Stimulated activated CD8-positive, alpha-beta memory T cell treated with anti-CD3 and anti-CD28 coated beads, Interleukin-2, amount 100 ng/mL, for 1 hour (primary cell): Measurements from ENCODE around the gene LMAN2L.

Source experiments
- DNase-seq, 2 donors: peaks; one replicate each; pipeline ENCODE4 v3.0.0-alpha.2; 2020; ENCODE audit warnings: low read depth in 2 of 2

Gene LMAN2L

GRCh38 chr2:96760036-96760985 lies 20.4 kb upstream of the LMAN2L start, which contains the start of gene CNNM4:
CNNM4 (plus strand) TSS chr2:96760902; CDS start chr2:96761000, 98 bp downstream.
- peak; percentile 82 to 86 for DNase-seq

GRCh38 chr2:96759548-96759947 lies 19.7 kb upstream of the LMAN2L start:
- no peak for DNase-seq

GRCh38 chr2:96758987-96759386 lies 19.1 kb upstream of the LMAN2L start:
- DNase-seq: no peak

GRCh38 chr2:96757477-96757860 lies 17.6 kb upstream of the LMAN2L start:
- DNase-seq: no peak

GRCh38 chr2:96756788-96757476 lies 17.1 kb upstream of the LMAN2L start:
- DNase-seq: no peak

- DNase-seq: no peak
These were observed 14.5 kb upstream of the LMAN2L start for GRCh38 chr2:96754317-96754716.

- DNase-seq: no peak
These were observed 13.9 kb upstream of the LMAN2L start for GRCh38 chr2:96753661-96754282.

GRCh38 chr2:96751800-96752199 lies 11.9 kb upstream of the LMAN2L start:
- no peak for DNase-seq

- no peak for DNase-seq
These were observed 7.3 kb upstream of the LMAN2L start for GRCh38 chr2:96747061-96747617.

- no peak for DNase-seq
These were observed 710 bp downstream of the LMAN2L start for GRCh38 chr2:96739076-96739632.

GRCh38 chr2:96737831-96738230 lies 2.0 kb downstream of the LMAN2L start:
- DNase-seq: no peak

- no peak for DNase-seq
These were observed 2.6 kb downstream of the LMAN2L start for GRCh38 chr2:96737251-96737650.

GRCh38 chr2:96734880-96735583 lies 4.8 kb downstream of the LMAN2L start:
- DNase-seq: no peak

GRCh38 chr2:96733931-96734330 lies 5.9 kb downstream of the LMAN2L start:
- DNase-seq: no peak

- no peak for DNase-seq
These were observed 9.7 kb downstream of the LMAN2L start for GRCh38 chr2:96730212-96730611.

- DNase-seq: no peak
These were observed 10.1 kb downstream of the LMAN2L start for GRCh38 chr2:96729748-96730147.

- DNase-seq: no peak
These were observed 12.4 kb downstream of the LMAN2L start for GRCh38 chr2:96727431-96727830.

- DNase-seq: no peak
These were observed 13.7 kb downstream of the LMAN2L start for GRCh38 chr2:96726131-96726530.

GRCh38 chr2:96716388-96716787 lies 23.5 kb downstream of the LMAN2L start:
- DNase-seq: no peak

- DNase-seq: no peak
These were observed 24.2 kb downstream of the LMAN2L start for GRCh38 chr2:96715658-96716057.

GRCh38 chr2:96710985-96711384 lies 28.9 kb downstream of the LMAN2L start:
- DNase-seq: no peak
